Activated CD4-positive, alpha-beta memory T cell treated with anti-CD3 and anti-CD28 coated beads, Interleukin-2, amount 10 ng/mL, durations not matched to agents 7 days and 5 days (primary cell): Measurements from ENCODE around the gene DECR2. TPM values are rescaled to one million over a fixed set of nuclear protein-coding genes. Genes with fewer than 3 reads are reported as not detected.

Experiments
- CTCF ChIA-PET: fragments of 350-600 bp; sonication (Branson Sonifier 250); formaldehyde crosslinking; loops from one replicate; lab custom pipeline; 2021; ENCODE audit warnings: antibody characterized with exemption, inconsistent platforms; lab: Charles Lee
- POLR2A ChIA-PET: fragments of 350-600 bp; sonication (Branson Sonifier 250); formaldehyde crosslinking; loops from one replicate; lab custom pipeline; 2021; ENCODE audit warnings: antibody characterized with exemption; lab: Charles Lee
- DNase-seq: peaks from one replicate; pipeline ENCODE4 v3.0.0-alpha.2; 2020
- H3K27ac Mint-ChIP-seq: one replicate; pipeline ENCODE4 v1.8.0; 2021; ENCODE audit warnings: mild to moderate bottlenecking, mixed read lengths
- H3K27me3 Mint-ChIP-seq: one replicate; pipeline ENCODE4 v1.8.0; 2021; ENCODE audit warnings: mixed read lengths
- H3K36me3 Mint-ChIP-seq: one replicate; pipeline ENCODE4 v1.8.0; 2021; ENCODE audit warnings: low read depth, mixed read lengths
- H3K4me1 Mint-ChIP-seq: one replicate; pipeline ENCODE4 v1.8.0; 2021; ENCODE audit warnings: mixed read lengths
- H3K4me3 Mint-ChIP-seq: one replicate; pipeline ENCODE4 v1.8.0; 2021; ENCODE audit warnings: mild to moderate bottlenecking, mixed read lengths
- H3K9me3 Mint-ChIP-seq: one replicate; pipeline ENCODE4 v1.8.0; 2021; ENCODE audit warnings: mixed read lengths
- total RNA-seq, 2 experiments: library from RNA; stranded (reverse); gene quantifications; one replicate each; pipeline ENCODE4 v1.2.3, GENCODE V29; 2021

The DECR2 gene
- total RNA-seq, 2 experiments from 2014 or later, result 3.0 to 3.3 TPM

- H3K27ac Mint-ChIP-seq, result no peak overlapping the region
- H3K36me3 Mint-ChIP-seq, result peaks cover 4% of the 10 kb centered on the region
- ChIA-PET POLR2A (interaction anchor here (0.8 to 2.0 kb wide), 6 partner anchors 11 to 191 kb away, joined by 3 to 11 read pairs (median 4); partner anchors contain the start of genes DECR2 and FAM234A), CTCF (interaction anchor here (1.1 to 2.0 kb wide), 2 partner anchors 24 to 1526 kb away, joined by 4 to 5 read pairs; partner anchors contain the start of gene DECR2)
- H3K4me3 Mint-ChIP-seq, result peak overlapping the region; percentile 79
- H3K27me3 Mint-ChIP-seq, result peaks cover 14% of the 10 kb centered on the region
- DNase-seq, result no peak
- no peaks in the 10 kb centered on the region for H3K9me3 Mint-ChIP-seq
- H3K4me1 Mint-ChIP-seq, result peaks cover 31% of the 10 kb centered on the region
Observed at GRCh38 chr16:425740-426114, 24.0 kb downstream of the DECR2 start.

- H3K4me3 Mint-ChIP-seq, result peak overlapping the region; percentile 70
- DNase-seq, result no peak
- H3K36me3 Mint-ChIP-seq, result peaks cover 8% of the 10 kb centered on the region
- no peak overlapping the region for H3K27ac Mint-ChIP-seq
- H3K9me3 Mint-ChIP-seq, result no peaks in the 10 kb centered on the region
- peaks cover 12% of the 10 kb centered on the region for H3K27me3 Mint-ChIP-seq
- ChIA-PET POLR2A (interaction anchor here (0.8 to 1.3 kb wide), 4 partner anchors 67 to 191 kb away, joined by 3 to 5 read pairs (median 4); partner anchors contain the start of gene FAM234A), CTCF (no interaction called here)
- H3K4me1 Mint-ChIP-seq, result peaks cover 31% of the 10 kb centered on the region
Observed at GRCh38 chr16:426115-426905, 24.6 kb downstream of the DECR2 start.

DNA sequence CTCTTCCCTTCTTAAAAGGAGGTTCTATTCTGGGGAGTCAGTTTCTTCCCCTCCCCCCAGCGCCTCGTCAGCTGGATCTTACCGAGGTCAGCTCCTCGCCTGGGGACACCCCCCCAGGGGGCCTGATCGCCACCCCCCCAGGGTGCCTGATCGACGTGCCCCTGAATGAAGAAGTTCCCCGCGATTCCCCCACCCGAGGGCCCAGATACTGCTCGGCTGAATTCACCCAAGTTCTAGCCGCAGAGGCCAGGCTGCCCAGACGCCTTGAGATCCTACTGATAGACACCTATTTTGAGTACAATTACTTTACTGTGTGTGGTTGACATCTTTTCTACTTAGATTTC, 25.2 kb downstream of the DECR2 start:
- H3K36me3 Mint-ChIP-seq, result peaks cover 8% of the 10 kb centered on the region
- CTCF ChIA-PET, result no interaction called here
- peak overlapping the region; percentile 70 for H3K4me3 Mint-ChIP-seq
- POLR2A ChIA-PET, result no interaction called here
- peaks cover 31% of the 10 kb centered on the region for H3K4me1 Mint-ChIP-seq
- peaks cover 12% of the 10 kb centered on the region for H3K27me3 Mint-ChIP-seq
- no peak overlapping the region for H3K27ac Mint-ChIP-seq
- no peaks in the 10 kb centered on the region for H3K9me3 Mint-ChIP-seq
- no peak for DNase-seq

DNA sequence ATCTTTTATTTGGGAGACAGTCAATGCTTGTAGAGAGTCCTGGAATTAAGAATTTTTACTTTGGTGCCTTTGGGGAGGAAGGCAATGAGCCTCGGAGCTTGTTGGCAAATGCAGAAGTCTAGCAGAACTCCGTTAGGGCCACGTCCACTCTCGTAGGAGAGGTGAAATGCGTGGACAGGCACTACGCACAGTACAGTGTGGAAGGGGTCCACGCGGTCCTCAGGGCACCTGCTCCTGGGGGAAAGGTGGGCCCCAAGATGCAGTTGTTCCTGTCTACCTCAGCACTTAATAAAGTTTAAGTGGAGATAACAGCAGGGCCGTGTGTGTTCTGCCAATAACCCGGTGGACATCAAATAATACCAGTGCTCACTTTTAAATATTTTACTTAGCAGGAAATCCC, 25.6 kb downstream of the DECR2 start:
- no peak for DNase-seq
- H3K9me3 Mint-ChIP-seq, result no peaks in the 10 kb centered on the region
- H3K27ac Mint-ChIP-seq, result no peak overlapping the region
- peaks cover 12% of the 10 kb centered on the region for H3K27me3 Mint-ChIP-seq
- H3K36me3 Mint-ChIP-seq, result peaks cover 8% of the 10 kb centered on the region
- CTCF ChIA-PET, result no interaction called here
- H3K4me3 Mint-ChIP-seq, result peak overlapping the region; percentile 70
- H3K4me1 Mint-ChIP-seq, result peaks cover 31% of the 10 kb centered on the region
- POLR2A ChIA-PET, result no interaction called here

DNA sequence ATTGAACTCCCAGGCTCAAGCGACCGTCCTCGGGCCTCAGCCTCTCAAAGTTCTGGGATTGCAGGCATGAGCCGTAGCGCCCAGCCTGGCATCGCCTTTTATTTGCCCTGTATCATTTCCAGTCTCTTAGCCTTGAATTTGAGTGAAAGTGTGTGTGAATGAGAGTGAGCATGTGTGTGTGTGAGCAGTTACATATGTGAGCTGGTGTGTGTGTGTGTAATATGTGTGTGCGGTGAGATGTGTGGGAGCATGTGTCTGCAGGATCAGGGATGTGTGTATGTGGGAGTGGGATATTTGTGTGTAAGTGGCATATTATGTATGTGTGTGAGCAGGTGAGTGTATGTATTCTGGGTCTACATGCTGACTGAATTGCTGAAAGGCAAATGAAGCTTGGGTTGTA, 29.2 kb downstream of the DECR2 start:
- H3K36me3 Mint-ChIP-seq, result peaks cover 8% of the 10 kb centered on the region
- no peak for DNase-seq
- H3K27ac Mint-ChIP-seq, result no peak overlapping the region
- peaks cover 22% of the 10 kb centered on the region for H3K4me1 Mint-ChIP-seq
- ChIA-PET CTCF (no interaction called here), POLR2A (no interaction called here)
- no peak overlapping the region for H3K4me3 Mint-ChIP-seq
- no peaks in the 10 kb centered on the region for H3K27me3 Mint-ChIP-seq
- H3K9me3 Mint-ChIP-seq, result no peaks in the 10 kb centered on the region

- no peaks in the 10 kb centered on the region for H3K36me3 Mint-ChIP-seq
- ChIA-PET CTCF (interaction anchor here (0.6 kb wide), 1 partner anchor 54 kb away, joined by 3 read pairs; no protein-coding TSS in a partner anchor), POLR2A (no interaction called here)
- H3K4me1 Mint-ChIP-seq, result no peaks in the 10 kb centered on the region
- DNase-seq, result no peak
- H3K4me3 Mint-ChIP-seq, result no peak overlapping the region
- H3K9me3 Mint-ChIP-seq, result no peaks in the 10 kb centered on the region
- no peaks in the 10 kb centered on the region for H3K27me3 Mint-ChIP-seq
- no peak overlapping the region for H3K27ac Mint-ChIP-seq
Observed at GRCh38 chr16:440627-441026, 38.9 kb downstream of the DECR2 start.

DNA sequence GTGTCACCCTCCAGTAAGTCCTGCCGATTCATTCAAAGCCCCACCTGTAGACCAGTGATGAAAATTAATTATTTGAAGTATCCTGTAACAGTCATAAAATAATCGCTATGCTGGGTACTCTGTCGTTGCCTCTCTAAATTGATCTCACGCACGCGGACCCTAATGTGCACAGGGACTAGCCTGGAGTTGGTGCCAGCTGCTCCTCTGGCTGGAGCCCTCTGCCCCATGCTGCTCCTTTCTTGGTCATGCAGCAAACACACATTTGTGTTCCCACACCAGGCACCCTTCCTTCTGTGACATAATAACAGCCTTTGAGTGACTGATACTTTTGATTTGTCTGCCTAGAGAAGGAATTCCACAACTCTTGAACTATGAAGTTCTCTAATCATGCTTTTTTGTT, 39.8 kb downstream of the DECR2 start:
- Mint-ChIP-seq H3K27ac (no peak overlapping the region), H3K4me3 (no peak overlapping the region), H3K4me1 (no peaks in the 10 kb centered on the region), H3K27me3 (no peaks in the 10 kb centered on the region), H3K9me3 (no peaks in the 10 kb centered on the region), H3K36me3 (no peaks in the 10 kb centered on the region)
- ChIA-PET CTCF (no interaction called here), POLR2A (no interaction called here)
- no peak for DNase-seq

- POLR2A ChIA-PET, result no interaction called here
- H3K36me3 Mint-ChIP-seq, result no peaks in the 10 kb centered on the region
- H3K9me3 Mint-ChIP-seq, result no peaks in the 10 kb centered on the region
- CTCF ChIA-PET, result no interaction called here
- no peaks in the 10 kb centered on the region for H3K27me3 Mint-ChIP-seq
- no peak for DNase-seq
- H3K4me3 Mint-ChIP-seq, result no peak overlapping the region
- H3K27ac Mint-ChIP-seq, result no peak overlapping the region
- no peaks in the 10 kb centered on the region for H3K4me1 Mint-ChIP-seq
Observed at GRCh38 chr16:442976-443375, 41.3 kb downstream of the DECR2 start.

DNA sequence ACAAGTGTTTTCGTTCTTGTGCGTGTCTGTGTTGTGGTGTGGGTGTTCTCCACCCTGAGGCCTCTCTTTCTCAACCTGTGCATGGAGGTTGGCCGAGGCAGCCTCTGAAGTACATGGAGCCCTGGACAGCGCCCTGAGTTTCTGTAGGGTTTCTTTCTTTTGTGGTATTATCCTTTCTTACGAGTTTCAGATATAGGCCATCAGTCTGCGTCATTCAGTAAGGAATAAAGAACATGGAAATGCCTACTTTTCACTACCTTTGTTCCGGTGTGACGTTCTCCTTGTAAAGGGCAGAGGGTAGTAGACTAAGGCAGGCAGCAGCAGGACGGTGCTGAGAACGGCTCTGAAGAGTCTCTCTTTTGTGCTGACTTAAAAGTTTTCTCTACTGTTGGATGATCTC, 42.3 kb downstream of the DECR2 start:
- Mint-ChIP-seq H3K4me3 (no peak overlapping the region), H3K27me3 (no peaks in the 10 kb centered on the region), H3K36me3 (no peaks in the 10 kb centered on the region), H3K9me3 (no peaks in the 10 kb centered on the region), H3K27ac (no peak overlapping the region), H3K4me1 (no peaks in the 10 kb centered on the region)
- ChIA-PET POLR2A (no interaction called here), CTCF (no interaction called here)
- DNase-seq, result no peak

GRCh38 chr16:445566-445965, 43.9 kb downstream of the DECR2 start:
- Mint-ChIP-seq H3K36me3 (no peaks in the 10 kb centered on the region), H3K9me3 (no peaks in the 10 kb centered on the region), H3K4me3 (no peak overlapping the region), H3K4me1 (no peaks in the 10 kb centered on the region), H3K27ac (no peak overlapping the region), H3K27me3 (no peaks in the 10 kb centered on the region)
- CTCF ChIA-PET, result no interaction called here
- DNase-seq, result no peak
- POLR2A ChIA-PET, result no interaction called here

DNA sequence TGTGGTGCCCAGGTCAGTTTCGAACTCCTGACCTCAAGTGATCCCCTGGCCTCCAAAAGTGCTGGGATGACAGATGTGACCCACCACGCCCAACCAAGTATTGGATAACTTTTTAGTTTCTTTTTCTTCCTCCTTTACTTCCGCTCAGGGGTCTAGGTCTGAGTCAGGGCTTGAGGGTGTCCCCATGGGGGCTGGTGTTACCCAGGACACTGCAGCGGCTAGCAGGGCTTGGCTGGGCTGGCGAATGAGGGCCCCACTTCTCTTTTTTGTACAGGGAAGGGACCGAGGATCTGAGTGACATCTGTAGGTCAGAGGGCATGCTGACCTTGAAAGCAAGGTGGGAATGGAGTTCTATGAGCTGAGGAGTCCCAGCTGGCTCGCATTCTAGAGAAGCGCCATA, 48.7 kb downstream of the DECR2 start:
- H3K9me3 Mint-ChIP-seq, result no peaks in the 10 kb centered on the region
- H3K4me1 Mint-ChIP-seq, result peaks cover 5% of the 10 kb centered on the region
- ChIA-PET POLR2A (no interaction called here), CTCF (interaction anchor here (1.1 kb wide), 1 partner anchor 13 kb away, joined by 3 read pairs; no protein-coding TSS in a partner anchor)
- DNase-seq, result no peak
- no peak overlapping the region for H3K4me3 Mint-ChIP-seq
- no peaks in the 10 kb centered on the region for H3K27me3 Mint-ChIP-seq
- H3K27ac Mint-ChIP-seq, result no peak overlapping the region
- no peaks in the 10 kb centered on the region for H3K36me3 Mint-ChIP-seq

DNA sequence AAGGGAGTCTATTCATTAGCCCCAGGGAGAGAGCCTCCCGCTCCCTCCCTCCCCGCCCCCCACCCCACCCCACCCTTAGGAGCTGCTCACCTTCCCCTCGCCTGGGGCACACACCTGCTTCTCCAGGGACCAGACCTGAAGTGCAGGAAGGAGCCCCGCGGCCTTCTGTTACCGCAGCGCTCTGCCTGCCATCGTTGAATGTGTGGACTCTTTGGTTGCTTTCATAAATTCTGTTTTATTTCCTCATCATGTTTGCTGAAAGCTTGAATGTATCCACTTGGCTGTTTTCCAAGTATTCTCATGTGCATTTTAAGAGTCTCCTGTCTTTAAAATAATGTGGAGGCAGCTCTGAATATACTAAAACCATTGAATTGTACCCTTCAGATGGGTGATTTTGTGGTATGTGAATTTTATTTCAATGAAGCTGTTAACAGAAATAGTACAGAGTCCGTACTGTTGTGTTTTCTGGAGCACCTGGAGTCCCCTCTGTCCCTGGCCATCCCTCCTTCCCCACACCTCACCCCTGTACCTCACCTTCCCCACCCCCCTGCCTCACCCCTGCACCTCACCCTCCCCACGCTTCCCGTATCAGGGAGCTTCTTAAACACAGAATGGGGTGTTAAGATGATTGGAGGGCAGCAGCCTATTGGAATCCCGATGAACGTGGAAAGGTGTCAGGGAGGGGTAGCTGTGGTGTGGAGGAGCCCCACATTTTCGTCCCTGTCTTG, 49.3 kb downstream of the DECR2 start:
- no peaks in the 10 kb centered on the region for H3K9me3 Mint-ChIP-seq

DNA sequence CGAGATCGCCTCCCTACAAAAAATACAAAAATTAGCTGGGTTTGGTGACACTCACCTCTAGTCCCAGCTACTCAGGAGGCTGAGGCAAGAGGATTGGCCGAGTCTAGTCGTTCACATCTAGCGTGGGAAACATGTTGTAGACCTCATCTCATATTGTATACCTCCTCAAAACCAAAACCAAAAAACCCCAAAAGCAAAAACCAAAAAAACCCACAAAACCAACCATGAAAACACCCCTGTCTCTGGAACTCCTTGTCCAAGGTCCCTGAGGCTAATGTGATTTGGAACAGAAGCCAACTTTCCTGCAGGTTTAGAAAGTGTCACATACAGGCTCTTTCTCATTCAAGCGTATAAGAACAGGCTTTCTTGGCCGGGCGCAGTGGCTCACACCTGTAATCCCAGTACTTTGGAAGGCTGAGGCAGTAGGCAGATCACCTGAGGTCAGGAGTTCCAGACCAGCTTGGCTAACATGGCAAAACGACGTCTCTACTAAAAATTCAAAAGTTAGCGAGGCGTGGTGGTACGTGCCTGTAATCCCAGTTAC, 52.8 kb downstream of the DECR2 start:
- Mint-ChIP-seq H3K27ac (no peak overlapping the region), H3K36me3 (no peaks in the 10 kb centered on the region), H3K4me3 (no peak overlapping the region), H3K9me3 (no peaks in the 10 kb centered on the region), H3K27me3 (no peaks in the 10 kb centered on the region), H3K4me1 (peaks cover 5% of the 10 kb centered on the region)
- DNase-seq, result no peak
- CTCF ChIA-PET, result no interaction called here
- POLR2A ChIA-PET, result no interaction called here

More for the DNA sequence above, 49.3 kb downstream of the DECR2 start:
- ChIA-PET CTCF (interaction anchor here (1.1 kb wide), 1 partner anchor 14 kb away, joined by 3 read pairs; no protein-coding TSS in a partner anchor), POLR2A (no interaction called here)
- H3K4me3 Mint-ChIP-seq, result no peak overlapping the region
- no peaks in the 10 kb centered on the region for H3K36me3 Mint-ChIP-seq
- peaks cover 5% of the 10 kb centered on the region for H3K4me1 Mint-ChIP-seq
- no peak for DNase-seq
- H3K27ac Mint-ChIP-seq, result no peak overlapping the region
- H3K27me3 Mint-ChIP-seq, result no peaks in the 10 kb centered on the region
